PC-9 (cell line): ENCODE data around the gene TGIF2. TPM values are rescaled to one million over a fixed set of nuclear protein-coding genes. Genes with fewer than 3 reads are reported as not detected.

Experiments
- BruUV-seq: library from RNA; stranded (reverse); fragments of 400-500 nt; replicated peaks from 2 replicates; lab custom pipeline; 2021; lab: Mats Ljungman, UMichigan
- CTCF ChIA-PET: fragments of 300-600 bp; sonication (Branson Sonifier 250); formaldehyde crosslinking; loops from one replicate; lab custom pipeline; 2022; ENCODE audit warnings: antibody characterized with exemption; lab: Charles Lee
- POLR2A ChIA-PET: fragments of 300-600 bp; sonication (Branson Sonifier 250); formaldehyde crosslinking; loops from one replicate; lab custom pipeline; 2022; ENCODE audit warnings: antibody characterized with exemption; ENCODE audit not compliant: unreplicated experiment; lab: Charles Lee
- DNase-seq, 2 experiments: peaks; one replicate each; pipeline versions ENCODE4 v3.0.0 to v3.0.0-alpha.2; 2015 to 2022; ENCODE audit warnings: mixed read lengths in 1 of 2
- H2AFZ ChIP-seq: fragments of 200-600 bp; sonication (generic); 2 replicates; pipeline ENCODE4 v1.8.1; 2017; ENCODE audit warnings: antibody characterized with exemption
- H3F3A ChIP-seq: fragments of 200-600 bp; sonication (generic); 2 replicates; pipeline ENCODE4 v1.8.1; 2017; ENCODE audit warnings: antibody characterized with exemption, mild to moderate bottlenecking, low read depth; ENCODE audit not compliant: insufficient read depth
- H3K27ac ChIP-seq: fragments of 200-600 bp; sonication (generic); 2 replicates; pipeline ENCODE4 v1.6.1; 2016; ENCODE audit warnings: mixed run types
- H3K27me3 ChIP-seq: fragments of 200-600 bp; sonication (generic); 2 replicates; pipeline ENCODE4 v1.6.1; 2016; ENCODE audit warnings: low read depth, mixed run types; ENCODE audit not compliant: insufficient read depth
- H3K36me3 ChIP-seq: fragments of 200-600 bp; sonication (generic); 2 replicates; pipeline ENCODE4 v1.6.1; 2016; ENCODE audit warnings: low read depth, mixed run types
- H3K4me1 ChIP-seq: fragments of 200-600 bp; sonication (generic); replicated peaks from 2 replicates; pipeline ENCODE4 v1.6.1; 2016; ENCODE audit warnings: mixed run types; ENCODE audit not compliant: insufficient read depth
- H3K4me2 ChIP-seq: fragments of 200-600 bp; sonication (generic); 2 replicates; pipeline ENCODE4 v1.6.1; 2017; ENCODE audit warnings: mixed run types
- H3K4me3 ChIP-seq: fragments of 200-600 bp; sonication (generic); 2 replicates; pipeline ENCODE4 v1.6.1; 2016; ENCODE audit warnings: mixed run types
- H3K79me2 ChIP-seq: fragments of 200-600 bp; sonication (generic); 2 replicates; pipeline ENCODE4 v1.6.1; 2017; ENCODE audit warnings: low read depth, mixed run types
- H3K9me2 ChIP-seq: fragments of 200-600 bp; sonication (generic); 2 replicates; pipeline ENCODE4 v1.8.1; 2017; ENCODE audit warnings: mild to moderate bottlenecking; ENCODE audit not compliant: insufficient read depth
- H3K9me3 ChIP-seq: fragments of 200-600 bp; sonication (generic); 2 replicates; pipeline ENCODE4 v1.8.1; 2016; ENCODE audit warnings: low read depth; ENCODE audit not compliant: insufficient read depth
- H4K20me1 ChIP-seq: fragments of 200-600 bp; sonication (generic); 2 replicates; pipeline ENCODE4 v1.8.1; 2017; ENCODE audit not compliant: insufficient read depth
- EZH2 ChIP-seq: fragments of 200-600 bp; sonication (generic); IDR thresholded peaks from 2 replicates; pipeline ENCODE4 v1.8.0; 2017; ENCODE audit warnings: antibody characterized with exemption, low read depth
- intact Hi-C: fragments of 100-400 bp; cut with micrococcal nuclease; formaldehyde crosslinking; loops from one replicate; pipeline ENCODE4 v1.10.0; 2022; ENCODE audit not compliant: unreplicated experiment
- total RNA-seq: library from RNA; stranded (reverse); gene quantifications from 2 replicates; pipeline ENCODE4 v1.2.3, GENCODE V29; 2021
- TF ChIP-seq, protein P1 (sequence below): fragments of 200-600 bp; sonication (generic); conservative IDR thresholded peaks from 2 replicates; pipeline ENCODE4 v1.6.1; 2017; ENCODE audit warnings: mixed run types, antibody characterized with exemption, mild to moderate bottlenecking, moderate library complexity

TGIF2 gene
- total RNA-seq, 1 experiment from 2014 or later: 18.3 TPM

DNA sequence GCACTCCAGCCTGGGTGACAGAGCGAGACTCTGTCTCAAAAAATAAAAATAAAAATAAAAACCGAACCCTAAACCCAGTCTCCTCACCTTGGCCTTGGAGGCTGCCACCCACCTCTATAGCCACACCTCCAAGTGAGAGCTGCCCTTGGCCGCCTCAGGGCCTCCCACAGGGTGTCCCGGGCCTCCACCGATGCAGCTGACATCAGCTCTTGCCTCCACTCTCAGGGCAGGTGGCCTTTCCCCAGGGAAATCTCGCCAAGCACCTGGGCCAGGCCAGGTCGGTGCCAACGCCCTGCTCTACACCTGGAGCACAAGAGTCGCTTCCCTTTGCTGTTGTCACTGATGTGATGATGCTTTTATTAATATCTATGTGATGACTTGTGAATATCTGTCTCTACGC, 41.0 kb upstream of the TGIF2 start:
- CTCF ChIA-PET: no interaction called here
- Histone ChIP-seq H3K4me1 (no peaks in the 10 kb centered on the region), H2AFZ (no peak overlapping the region), H3K27me3 (no peaks in the 10 kb centered on the region), H3K36me3 (no peaks in the 10 kb centered on the region), H3K9me3 (no peaks in the 10 kb centered on the region), H3K4me3 (no peak overlapping the region), H3K27ac (no peak overlapping the region), H3K79me2 (no peaks in the 10 kb centered on the region), H3K4me2 (no peak overlapping the region), H3F3A (no peaks in the 10 kb centered on the region), H4K20me1 (no peaks in the 10 kb centered on the region), H3K9me2 (no peaks in the 10 kb centered on the region)
- DNase-seq: no peak
- TF ChIP-seq, protein P1, sequence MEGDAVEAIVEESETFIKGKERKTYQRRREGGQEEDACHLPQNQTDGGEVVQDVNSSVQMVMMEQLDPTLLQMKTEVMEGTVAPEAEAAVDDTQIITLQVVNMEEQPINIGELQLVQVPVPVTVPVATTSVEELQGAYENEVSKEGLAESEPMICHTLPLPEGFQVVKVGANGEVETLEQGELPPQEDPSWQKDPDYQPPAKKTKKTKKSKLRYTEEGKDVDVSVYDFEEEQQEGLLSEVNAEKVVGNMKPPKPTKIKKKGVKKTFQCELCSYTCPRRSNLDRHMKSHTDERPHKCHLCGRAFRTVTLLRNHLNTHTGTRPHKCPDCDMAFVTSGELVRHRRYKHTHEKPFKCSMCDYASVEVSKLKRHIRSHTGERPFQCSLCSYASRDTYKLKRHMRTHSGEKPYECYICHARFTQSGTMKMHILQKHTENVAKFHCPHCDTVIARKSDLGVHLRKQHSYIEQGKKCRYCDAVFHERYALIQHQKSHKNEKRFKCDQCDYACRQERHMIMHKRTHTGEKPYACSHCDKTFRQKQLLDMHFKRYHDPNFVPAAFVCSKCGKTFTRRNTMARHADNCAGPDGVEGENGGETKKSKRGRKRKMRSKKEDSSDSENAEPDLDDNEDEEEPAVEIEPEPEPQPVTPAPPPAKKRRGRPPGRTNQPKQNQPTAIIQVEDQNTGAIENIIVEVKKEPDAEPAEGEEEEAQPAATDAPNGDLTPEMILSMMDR: no peak
- no peak for TF ChIP-seq EZH2
- no TSS peak for BruUV-seq
- intact Hi-C loops: no loop called here
- POLR2A ChIA-PET: no interaction called here

DNA sequence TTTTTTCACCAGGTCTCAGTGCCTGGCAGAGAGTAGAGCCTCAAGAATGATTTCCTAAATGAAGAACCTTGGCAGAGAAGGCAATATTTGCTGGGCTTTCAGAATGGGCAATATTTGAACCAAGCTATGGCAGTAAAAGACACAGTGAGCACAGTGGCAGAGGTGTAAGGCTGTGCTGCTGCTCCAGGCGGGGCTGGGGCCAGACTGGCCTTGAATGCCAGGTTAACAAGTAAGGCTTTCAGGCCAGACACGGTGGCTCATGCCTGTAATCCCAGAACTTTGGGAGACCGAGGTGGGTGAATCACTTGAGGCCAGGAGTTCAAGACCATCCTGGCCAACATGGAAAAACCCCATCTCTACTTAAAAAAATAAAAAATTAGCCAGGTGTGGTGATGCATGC, 40.6 kb upstream of the TGIF2 start:
- intact Hi-C loops: no loop called here
- Histone ChIP-seq H3K4me3 (no peak overlapping the region), H2AFZ (no peak overlapping the region), H4K20me1 (no peaks in the 10 kb centered on the region), H3K27ac (no peak overlapping the region), H3K9me2 (no peaks in the 10 kb centered on the region), H3K4me1 (no peaks in the 10 kb centered on the region), H3K27me3 (no peaks in the 10 kb centered on the region), H3K36me3 (no peaks in the 10 kb centered on the region), H3K9me3 (no peaks in the 10 kb centered on the region), H3F3A (no peaks in the 10 kb centered on the region), H3K4me2 (no peak overlapping the region), H3K79me2 (no peaks in the 10 kb centered on the region)
- ChIA-PET POLR2A (no interaction called here), CTCF (no interaction called here)
- no peak for DNase-seq
- no peak for TF ChIP-seq EZH2
- TF ChIP-seq, protein P1: no peak
- BruUV-seq: no TSS peak

DNA sequence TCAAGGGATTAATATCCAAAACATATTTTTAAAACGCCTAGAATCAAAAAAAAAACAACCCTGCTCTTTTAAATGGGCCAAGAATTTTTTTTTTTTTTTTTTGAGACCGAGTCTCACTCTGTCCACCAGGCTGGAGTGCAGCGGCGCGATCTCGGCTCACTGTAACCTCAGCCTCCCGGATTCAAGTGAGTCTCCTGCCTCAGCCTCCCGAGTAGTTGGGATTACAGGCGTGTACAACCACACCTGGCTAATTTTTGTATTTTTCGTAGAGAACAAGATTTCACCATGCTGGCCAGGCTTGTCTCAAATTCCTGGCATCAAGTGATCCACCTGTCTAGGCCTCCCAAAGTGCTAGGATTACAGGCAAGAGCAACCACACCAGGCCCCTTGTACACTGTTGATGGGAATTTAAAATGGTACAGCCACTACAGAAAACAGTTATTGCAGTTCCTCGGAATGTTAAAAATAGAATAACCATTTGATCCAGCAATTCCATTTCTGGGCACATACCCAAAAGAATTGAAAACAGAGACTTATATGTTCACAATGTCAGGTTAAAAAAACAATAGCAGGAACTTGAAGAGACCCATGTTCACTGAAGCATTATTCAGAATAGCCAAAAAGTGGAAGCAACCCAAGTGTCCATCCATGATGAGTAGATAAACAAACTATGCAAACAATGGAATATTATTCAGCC, 35.2 kb upstream of the TGIF2 start:
- H2AFZ ChIP-seq: no peak overlapping the region
- CTCF ChIA-PET: no interaction called here
- POLR2A ChIA-PET: interaction anchor here (0.6 kb wide), 1 partner anchor 63 kb away, joined by 11 read pairs; no protein-coding TSS in a partner anchor
- H3F3A ChIP-seq: no peaks in the 10 kb centered on the region
- no peak overlapping the region for H3K4me3 ChIP-seq
- no peaks in the 10 kb centered on the region for H3K9me3 ChIP-seq
- no peaks in the 10 kb centered on the region for H3K36me3 ChIP-seq
- H3K4me1 ChIP-seq: no peaks in the 10 kb centered on the region
- no peaks in the 10 kb centered on the region for H3K27me3 ChIP-seq
- no peak overlapping the region for H3K4me2 ChIP-seq
- intact Hi-C loops: no loop called here
- no TSS peak for BruUV-seq
- H4K20me1 ChIP-seq: no peaks in the 10 kb centered on the region
- DNase-seq: no peak
- H3K9me2 ChIP-seq: no peaks in the 10 kb centered on the region
- no peaks in the 10 kb centered on the region for H3K79me2 ChIP-seq
- no peak overlapping the region for H3K27ac ChIP-seq
- TF ChIP-seq, protein P1: no peak
- no peak for TF ChIP-seq EZH2
